ENCODE measurements around the gene PARP9.

DNA sequence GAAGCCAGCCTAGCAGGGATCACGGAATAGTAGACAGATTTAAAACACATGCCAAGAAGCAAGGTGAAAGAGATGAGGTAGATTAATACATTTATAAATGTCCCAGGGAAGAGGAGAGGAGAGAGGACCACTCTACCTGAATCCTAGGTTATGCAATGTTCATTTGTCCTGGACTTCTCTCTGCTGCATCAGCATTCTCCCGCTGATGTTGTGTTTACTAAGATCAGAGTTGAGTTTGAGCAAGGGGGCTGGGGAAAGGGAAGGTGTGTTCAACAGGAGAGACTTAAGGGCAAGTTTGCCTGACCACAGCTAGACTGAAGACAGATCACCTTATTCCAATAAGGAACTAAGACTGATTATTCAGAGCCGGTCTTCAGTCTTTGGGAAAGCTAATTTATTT, 48.2 kb downstream of the PARP9 start:
- TF ChIP-seq ZNF274 (IDR thresholded peaks at IDR 0.05; ENCODE audit: low read depth, low read length) (no peak), SUZ12 (IDR thresholded peaks at IDR 0.05; ENCODE audit: extremely low read depth, insufficient read depth, insufficient read length) (no peak)

Data from NT2/D1 (cell line).